NCI-H82 (cell line): ENCODE measurements around the gene KRTAP3-2.

Experiments used
- DNase-seq: peaks from one replicate; lab custom pipeline; 2025; lab: John Stamatoyannopoulos, UW

KRTAP3-2 gene

DNA sequence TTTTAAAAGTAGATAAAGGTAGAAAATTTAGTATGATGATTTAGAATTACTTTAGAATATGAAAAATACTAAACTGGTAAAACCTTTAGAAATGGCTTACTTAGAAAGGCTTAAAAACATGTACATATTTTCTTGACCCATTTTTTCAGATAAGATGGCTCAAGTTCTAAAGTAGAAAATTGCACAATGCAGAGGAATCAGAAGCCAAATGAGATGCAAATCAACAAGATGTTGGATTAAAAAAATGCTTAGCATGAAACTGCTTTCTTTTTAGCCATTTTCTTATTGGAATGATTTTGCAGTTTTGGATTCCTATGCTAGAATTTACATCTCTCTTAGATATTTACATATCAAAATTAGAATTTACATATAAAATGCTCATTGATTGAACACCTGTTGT, 10.7 kb upstream of the KRTAP3-2 start:
- no peak for DNase-seq

DNA sequence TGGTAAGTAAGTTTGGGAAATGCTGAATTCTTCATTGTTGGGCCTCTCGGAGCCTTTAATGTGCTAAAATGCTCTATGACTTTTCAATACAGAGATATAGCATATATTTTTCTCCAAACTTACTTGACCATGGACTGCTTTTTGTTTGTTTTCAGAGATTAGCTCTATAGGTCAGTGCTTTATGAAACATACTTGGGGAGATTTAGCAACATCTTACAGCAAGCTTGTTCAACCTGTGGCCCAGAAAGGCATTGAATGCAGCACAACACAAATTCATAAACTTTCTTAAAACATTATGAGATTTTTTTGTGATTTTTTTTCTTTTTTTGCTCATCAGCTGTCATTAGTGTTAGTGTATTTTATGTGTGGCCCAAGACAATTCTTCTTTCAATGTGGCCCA, 10.2 kb upstream of the KRTAP3-2 start:
- DNase-seq = no peak

DNA sequence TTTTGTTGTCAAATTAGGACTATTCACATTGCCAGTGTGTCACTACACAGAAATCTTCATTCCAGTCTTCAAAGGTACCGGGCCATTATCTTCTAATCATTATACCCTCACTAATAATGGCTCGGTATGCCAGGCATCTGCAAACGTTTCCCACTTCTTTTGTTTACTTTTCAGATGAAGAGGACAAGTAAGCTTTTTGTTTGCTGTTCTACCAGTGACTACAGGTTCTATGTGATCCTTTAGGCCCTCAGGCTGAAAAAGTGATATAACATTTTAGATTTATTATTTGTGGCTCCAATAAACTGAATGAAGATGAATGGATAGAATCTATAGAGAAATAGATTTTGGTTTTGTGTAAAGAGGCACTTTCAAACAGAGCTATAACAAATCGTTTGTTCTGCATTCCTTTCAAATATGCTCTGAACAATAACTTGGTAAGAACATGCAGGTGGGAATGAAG, 9.6 kb upstream of the KRTAP3-2 start:
- DNase-seq = no peak

DNA sequence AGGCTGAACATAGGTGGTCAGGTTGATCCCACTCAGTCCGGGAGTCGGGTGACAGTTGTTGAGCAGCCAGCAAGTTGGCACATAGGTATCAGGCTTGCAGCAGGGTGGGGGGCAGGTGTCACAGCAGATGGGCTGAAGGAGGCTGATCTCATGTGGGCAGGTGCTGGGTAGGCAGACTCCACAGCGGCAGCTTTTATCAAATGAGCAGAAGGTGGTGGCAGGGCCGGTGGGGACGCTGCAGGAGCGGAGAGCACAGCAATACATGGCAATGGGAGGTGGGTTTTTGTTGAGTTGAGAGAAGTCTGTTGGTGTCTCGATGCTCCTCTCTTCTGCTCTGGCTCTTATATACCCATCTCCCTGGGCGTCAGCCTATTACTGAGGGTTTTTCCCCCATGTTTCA, 9.1 kb upstream of the KRTAP3-2 start, which contains the start of gene KRTAP3-1:
Gene KRTAP3-1, minus strand, starts transcription at position 318 of the 400 bp plus-strand sequence. Its CDS starts 54 bp downstream, at position 264.
- DNase-seq = no peak

DNA sequence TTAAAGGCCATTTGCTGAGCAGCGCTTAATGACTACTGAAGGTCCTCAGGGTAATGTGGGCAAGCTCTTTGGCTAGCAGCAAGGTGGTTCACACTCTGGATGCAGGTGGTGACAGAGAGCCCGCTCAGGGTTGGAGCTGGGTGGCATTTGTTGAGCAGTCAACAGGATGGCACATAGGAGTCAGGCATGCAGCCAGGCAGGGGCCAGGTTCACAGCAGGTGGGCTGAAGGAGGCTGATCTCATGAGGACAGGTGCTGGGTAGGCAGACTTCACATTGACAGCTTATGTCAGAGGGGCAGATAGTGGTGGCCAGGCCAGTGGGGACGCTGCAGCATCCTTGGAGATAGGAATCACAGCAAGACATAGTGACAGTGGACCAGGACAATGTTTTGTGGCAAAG, 4.7 kb upstream of the KRTAP3-2 start:
- no peak for DNase-seq

DNA sequence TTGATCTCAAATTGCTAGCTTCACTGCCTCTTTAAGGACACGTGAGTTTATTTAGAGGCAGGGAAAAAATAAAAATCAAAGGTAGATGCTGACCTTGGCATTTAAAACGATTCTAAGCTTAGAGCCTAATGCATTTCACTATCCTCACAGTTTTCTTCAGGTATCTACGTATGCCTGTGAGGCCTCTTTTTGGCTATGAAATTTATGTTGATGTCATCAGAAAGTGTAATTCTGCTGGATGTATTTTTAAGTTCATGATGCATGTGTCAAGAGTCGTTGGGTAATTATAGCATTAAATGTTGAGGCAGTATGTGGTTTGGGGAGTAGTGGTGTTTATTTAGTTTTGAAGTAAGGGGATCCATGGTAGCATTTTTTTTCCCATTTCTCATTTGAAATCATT, 4.2 kb upstream of the KRTAP3-2 start:
- DNase-seq = no peak

DNA sequence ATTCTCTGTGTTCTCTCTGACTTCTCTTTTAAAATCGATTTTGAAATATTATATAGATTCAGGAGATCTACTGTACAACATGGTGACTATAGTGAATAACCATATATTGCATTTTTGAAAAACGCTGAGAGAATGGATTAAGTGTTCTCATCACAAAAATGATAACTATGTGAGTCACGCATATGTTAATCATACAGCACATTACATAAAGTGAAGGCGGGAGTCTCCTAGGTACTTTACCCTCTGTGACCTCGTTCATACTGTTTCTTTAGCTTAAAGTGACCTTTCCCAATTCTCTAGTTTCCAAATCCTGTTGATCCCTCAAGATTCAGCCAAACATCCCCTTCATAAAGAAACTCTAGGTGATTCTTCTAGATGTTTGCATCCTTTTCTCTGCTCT, 3.1 kb upstream of the KRTAP3-2 start:
- DNase-seq = no peak

DNA sequence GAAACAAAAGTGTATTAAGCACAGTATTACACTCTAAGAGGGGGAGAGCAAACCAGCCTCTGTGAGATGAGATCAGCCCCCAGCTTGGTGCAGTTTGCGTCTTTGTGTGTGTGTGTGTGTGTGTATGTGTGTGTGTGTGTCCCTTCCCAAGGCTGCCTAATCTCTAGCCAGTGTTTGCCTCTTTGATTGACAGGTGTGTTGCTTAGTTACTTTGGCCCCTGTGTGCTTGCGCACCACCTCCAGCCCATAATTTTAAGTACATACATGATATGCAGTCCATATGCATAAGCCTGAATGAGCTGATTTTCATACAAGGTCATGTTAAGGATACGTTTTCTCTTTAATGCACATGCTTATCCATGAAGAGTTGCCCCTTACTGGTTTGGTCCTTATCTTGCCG, 2.1 kb upstream of the KRTAP3-2 start:
- no peak for DNase-seq

DNA sequence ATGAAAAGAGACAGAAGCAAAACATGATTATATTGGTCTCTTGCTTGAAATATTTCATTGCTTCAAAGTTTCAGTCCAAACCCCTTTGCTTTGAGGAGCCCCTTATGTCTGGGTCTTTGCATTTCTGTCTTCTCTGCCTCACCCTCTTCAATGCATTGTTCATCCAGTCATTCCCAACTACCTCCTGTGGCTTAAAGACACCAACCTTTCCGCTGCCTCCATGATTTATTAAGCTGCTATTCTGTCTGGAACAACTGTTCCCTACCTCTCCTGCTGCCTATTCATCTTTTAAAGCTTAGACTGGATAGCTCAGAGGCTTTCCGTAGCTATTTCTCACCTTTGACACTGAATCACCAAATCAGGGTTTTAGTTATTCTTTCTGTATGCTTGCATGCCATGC, 2.3 kb downstream of the KRTAP3-2 start:
- DNase-seq = no peak

DNA sequence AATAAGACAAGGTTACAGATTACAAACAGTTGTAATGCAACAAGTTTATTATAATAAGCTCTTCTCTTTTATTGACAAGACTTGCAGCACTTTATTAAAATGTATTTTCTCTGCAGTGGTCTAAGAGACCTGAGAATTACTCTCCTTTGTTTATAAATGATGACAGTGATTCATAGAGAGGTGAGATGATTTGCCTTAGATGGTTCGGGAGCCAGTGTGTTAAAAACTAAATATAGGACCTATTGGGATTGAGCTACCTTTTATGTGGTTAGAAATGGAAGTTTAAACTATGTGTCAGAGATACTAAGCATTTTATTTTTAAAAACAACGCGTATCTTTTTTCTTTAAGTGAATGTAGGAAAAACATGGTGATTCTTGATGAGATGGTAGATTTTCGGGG, 2.9 kb downstream of the KRTAP3-2 start:
- no peak for DNase-seq

DNA sequence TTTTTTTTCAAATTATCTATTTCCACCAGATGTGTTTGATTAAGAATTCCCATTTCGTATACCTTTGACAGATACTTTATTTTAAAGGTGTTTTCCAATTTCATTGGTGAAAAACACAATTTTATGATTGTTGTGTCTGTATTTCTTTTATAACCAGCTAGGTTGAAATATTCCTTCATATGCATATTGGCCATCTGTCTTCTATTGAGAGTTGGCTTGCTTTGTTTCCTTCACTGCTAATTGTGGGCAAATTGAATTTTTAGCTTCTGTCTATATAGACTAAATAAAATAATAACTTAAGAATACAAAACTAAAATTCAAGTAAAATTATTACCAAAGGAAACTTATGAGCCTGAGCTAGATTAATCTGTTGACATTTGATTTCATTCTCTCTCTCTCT, 4.6 kb downstream of the KRTAP3-2 start:
- DNase-seq = no peak

DNA sequence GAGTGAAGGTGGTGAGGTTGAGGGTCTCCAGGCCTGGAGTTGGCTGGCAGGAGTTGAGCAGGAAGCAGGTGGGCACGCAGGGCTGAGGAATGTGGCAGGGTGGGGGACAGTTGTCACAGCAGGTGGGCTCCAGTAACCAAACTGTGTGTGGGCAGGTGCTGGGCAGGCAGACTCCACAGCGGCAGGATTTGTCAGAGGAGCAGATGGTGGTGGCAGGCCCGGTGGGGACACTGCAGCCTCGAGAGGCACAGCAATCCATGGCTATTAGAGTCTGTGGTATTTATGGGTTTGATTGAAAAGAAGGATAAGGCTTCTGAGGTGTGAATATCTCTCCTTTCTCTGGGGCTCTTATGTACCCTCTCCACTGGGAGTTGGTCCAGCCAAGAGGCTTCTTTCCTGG, 5.9 kb downstream of the KRTAP3-2 start, which contains the start of gene KRTAP3-3:
Gene KRTAP3-3, minus strand, starts transcription at position 326 of the 400 bp plus-strand sequence. Its CDS starts 67 bp downstream, at position 259.
- DNase-seq = peak; percentile 14

DNA sequence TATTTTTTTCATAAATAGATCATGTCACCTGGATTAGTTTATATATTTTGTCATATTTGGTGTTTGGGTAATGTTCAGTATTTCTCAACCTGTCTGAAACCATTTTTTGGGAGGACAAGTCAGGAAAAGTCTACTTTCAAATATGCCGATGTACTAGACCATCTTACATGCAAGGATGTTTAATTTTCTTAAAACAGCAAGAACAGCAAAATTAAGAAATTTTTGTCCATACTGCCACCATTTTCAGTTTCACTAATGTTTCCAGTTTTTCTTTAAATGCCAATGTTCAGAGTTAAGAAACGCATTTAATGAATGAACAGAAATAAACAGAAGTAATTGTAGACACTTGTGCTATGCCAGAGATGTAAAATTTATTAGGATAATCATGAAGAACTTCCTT, 6.6 kb downstream of the KRTAP3-2 start:
- DNase-seq = no peak

DNA sequence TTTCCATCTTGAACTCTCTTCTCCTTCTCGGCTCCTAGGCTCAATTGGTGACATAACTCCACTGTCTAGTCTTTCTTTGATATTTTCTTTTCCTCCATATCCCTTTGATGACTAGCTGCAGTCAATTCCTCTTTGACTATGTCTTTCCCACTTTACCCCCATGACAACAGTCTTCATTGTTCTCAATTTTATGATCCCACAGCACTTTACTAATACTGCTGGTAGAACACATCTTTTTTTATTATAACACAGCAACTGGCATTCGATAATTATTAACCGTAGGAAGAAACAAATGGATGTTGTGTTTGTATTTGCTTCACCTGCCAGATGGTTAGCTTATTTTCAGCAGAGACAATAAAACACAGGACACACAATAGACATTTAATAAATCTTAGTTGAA, 7.0 kb downstream of the KRTAP3-2 start:
- no peak for DNase-seq

DNA sequence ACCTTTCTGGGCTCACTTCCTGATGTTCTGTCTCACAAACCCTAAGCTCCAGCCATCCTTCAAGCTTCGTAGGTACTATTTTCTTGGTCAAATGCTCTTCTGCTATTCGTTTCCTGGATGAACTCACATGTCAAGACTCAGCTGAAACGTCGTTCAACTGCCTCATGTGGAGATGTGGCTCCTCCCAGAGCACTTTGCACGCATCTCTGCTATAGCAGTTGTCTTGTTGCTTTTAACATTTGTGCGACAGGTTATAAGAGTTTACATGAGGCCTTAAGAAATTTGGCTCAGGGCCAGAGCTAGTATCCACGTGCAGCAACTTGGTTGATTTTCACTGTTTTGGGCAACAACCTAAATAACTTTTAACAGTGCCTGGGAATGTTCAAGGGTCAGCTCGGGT, 12.8 kb downstream of the KRTAP3-2 start:
- DNase-seq = no peak

DNA sequence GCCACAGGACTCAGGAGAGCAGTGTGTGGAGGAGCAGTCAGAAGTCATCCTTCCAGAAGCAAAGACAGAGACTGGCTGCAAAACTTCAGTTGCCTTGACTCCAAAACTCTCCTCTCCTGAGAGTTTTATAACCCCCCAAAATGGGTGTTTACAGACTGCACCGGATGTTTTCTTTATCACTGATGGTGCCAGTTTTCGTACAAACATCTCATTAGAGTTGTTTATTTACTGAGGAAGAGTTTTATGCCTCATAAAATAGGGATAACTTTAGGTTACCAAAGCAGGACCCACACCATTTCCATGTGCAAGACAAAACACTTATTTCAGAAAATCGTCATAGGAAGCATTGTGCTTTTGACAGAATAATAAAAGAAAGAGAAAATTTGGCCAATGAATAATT, 15.5 kb downstream of the KRTAP3-2 start, which contains the start of gene KRT40:
Gene KRT40, minus strand, starts transcription at position 101 of the 400 bp plus-strand sequence. Its CDS starts 53 bp downstream, at position 48.
- no peak for DNase-seq

DNA sequence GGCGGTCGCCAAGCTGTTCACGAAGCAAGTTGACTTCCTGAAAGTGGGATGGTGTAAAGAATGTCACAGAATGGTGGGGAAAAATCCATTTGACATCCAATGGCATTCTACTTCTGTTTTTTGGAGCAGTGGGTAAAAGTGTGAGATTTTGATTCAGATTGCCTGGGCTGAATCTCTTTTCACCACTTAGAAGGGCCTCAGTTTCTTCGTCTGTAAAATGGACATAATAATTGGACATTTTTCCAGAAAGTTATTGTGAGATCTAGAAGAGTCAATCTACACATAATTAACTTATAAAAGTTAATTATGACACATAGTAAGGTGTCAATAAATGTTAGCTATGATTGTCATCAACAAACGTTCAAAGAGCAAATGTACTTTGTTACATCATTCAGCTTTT, 18.6 kb downstream of the KRTAP3-2 start:
- no peak for DNase-seq

DNA sequence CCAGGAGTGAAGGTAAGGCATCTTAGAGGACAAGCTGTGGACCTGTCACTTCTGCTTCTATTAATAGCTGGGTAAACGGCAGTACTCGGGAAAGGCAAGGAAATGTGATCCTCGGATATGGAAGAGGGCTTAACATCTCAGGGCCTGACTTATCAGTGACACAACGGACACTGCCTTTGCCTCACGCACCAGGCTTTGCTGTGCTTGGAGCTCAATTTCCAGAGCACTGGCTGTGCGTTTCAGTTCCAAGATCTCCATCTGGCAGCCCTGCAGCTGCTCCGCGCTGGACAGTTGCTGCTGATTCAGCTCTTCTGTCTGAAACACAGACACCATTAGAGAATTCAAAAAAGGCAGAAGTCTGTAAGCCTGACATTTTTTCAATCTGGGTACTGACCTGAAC, 19.1 kb downstream of the KRTAP3-2 start:
- no peak for DNase-seq

DNA sequence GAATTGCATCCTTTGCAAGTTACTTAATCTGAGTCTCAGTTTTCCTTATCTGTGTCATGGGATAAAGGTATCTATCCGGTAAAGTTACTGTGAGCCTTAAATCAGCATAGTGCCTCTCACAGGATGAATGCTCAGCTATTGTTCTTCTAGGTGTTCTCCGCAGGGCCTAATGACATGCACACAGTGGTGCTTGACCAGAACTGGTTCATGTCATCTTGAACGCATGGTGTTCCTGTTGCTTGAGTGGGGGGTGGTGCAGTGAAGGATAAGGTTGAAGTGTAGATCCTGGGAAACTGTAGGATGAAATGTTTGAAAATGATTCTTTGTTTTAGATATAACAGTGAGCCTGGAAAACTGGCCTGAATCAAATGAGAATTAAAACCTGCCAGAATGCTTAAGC, 19.6 kb downstream of the KRTAP3-2 start:
- DNase-seq = no peak

DNA sequence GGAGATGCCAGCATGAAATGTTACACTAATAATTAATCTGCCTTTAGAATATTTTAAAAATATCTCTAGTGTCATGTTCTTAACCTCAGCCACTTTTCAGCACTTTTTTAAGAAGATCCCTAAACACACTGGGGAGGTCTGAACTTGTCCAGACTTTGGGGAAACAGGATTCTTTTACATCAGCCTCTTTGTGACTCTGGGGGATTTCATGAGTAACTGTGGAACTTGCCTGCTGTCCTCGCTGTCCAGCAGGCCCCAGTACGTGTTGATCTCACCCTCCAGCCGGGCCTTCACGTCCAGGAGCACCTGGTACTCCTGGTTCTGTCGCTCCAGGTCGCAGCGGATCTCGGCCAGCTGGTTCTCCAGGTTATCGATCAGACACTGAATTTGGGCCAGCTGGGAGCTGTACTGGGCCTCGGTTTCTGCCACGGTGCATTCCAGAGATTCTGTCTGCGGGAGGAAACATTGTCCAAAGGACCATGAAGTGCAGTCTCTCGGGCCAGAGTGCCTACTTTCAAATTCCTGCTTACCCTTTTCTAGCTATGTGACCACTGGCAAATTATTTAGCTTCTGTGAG, 21.0 kb downstream of the KRTAP3-2 start:
- no peak for DNase-seq

DNA sequence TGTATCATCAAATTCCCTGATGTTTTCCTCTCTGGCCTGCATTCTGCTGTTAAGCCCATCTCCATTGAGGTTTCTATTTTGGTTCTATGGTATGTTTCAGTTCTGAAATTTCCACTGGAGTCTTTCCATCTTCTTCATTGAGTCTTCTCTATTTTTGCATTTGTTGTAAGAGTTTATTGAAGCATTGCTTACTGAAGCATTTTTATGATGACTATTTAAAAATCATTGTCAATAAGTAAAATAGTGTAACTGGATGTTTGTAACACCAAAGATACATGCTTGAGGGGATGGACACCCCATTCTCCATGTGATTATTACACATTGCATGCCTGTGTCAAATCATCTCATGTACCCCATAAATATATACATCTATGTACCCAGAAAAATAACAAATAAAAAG, 24.2 kb downstream of the KRTAP3-2 start:
- no peak for DNase-seq

DNA sequence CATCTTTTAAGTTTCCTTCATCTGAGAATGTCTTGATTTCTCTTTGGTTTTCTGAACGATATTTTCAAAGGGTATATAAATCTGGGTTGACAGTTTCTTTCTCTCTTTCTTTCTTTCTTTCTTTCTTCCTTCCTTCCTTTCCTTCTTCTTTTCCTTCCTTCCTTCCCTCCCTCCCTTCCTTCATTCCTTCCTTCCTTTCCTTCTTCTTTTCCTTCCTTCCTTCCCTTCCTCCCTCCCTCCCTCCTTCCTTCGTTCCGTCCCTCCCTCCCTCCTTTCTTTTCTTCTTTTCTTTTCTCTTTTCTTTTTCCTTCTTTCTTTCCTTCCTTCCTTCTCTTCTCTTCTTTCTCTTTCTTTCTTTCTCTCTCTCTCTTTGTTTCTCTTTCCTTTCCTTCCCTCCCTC, 25.3 kb downstream of the KRTAP3-2 start:
- no peak for DNase-seq

DNA sequence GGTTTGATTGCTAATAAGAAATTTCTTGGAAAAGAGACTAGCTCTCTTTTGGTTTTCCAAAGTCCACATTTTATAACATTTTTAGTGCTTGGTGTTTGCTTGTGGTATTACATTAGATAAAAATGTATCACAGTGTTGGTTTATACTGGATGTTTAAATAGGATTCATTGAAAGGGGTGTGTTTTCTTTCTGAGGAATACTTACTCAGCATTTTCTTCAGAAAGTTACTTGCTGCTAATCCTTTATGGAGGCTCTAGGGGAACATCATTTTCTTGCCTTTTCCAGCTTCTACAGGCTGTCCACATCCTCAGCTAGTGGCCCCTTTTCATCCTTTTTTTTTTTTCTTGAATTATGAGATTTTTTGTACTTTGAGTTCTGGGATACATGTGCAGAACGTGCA, 32.1 kb downstream of the KRTAP3-2 start:
- DNase-seq = no peak

DNA sequence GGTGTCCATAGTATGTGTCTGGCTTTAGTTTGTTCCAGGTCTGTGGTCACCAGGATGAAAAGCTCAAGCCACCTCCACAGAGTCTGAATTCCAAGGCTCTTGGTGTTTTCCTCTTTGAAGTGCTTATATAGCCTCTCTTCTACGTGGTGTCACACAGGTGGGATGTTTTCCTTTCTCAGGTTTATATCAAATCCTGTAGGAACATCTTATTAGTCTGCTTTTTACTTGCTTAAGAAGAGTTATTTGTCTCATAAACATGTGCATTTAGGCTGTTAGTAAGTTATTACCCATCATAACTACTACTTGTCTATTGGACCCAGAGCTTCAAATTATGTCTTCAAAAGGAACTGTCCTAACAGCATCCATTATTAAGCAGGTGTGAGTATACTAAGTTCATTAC, 32.9 kb downstream of the KRTAP3-2 start, which contains the start of gene KRT39:
Gene KRT39, minus strand, starts transcription at position 101 of the 400 bp plus-strand sequence. Its CDS starts 92 bp downstream, at position 9.
- no peak for DNase-seq
